Naive thymus-derived CD4-positive, alpha-beta T cell (primary cell): ENCODE data around the gene NGF. TPM values are rescaled to one million over a fixed set of nuclear protein-coding genes. Genes with fewer than 3 reads are reported as not detected.
"Not testable (repeated sequence)": the region's sequence is repeated elsewhere in the genome, so short reads cannot be mapped to it uniquely, and the experiment has no call there.

Source experiments
- ATAC-seq: fragments of 150-1000 bp; cut with Tn5 transposase; 2 replicates; pipeline ENCODE4 v1.10.0; 2021; ENCODE audit warnings: mild to moderate bottlenecking, moderate library complexity
- CTCF ChIA-PET: fragments of 350-600 bp; sonication (Branson Sonifier 250); formaldehyde crosslinking; loops from one replicate; lab custom pipeline; 2021; ENCODE audit warnings: antibody characterized with exemption; lab: Charles Lee
- POLR2A ChIA-PET: fragments of 350-600 bp; sonication (Branson Sonifier 250); formaldehyde crosslinking; loops from one replicate; lab custom pipeline; 2021; ENCODE audit warnings: antibody characterized with exemption, inconsistent platforms; lab: Charles Lee
- DNase-seq, 9 donors: peaks; one replicate each; pipeline versions ENCODE4 v3.0.0 to v3.0.0-alpha.2; 2020 to 2022; ENCODE audit warnings: mixed read lengths in 1 of 9
- H3K27ac ChIP-seq: one replicate; pipeline ENCODE4 v1.7.0; 2013; ENCODE audit warnings: mild to moderate bottlenecking, low read depth, low read length, moderate library complexity
- H3K27me3 ChIP-seq, 2 donors: one replicate each; pipeline ENCODE4 v1.7.0; 2013; ENCODE audit warnings: low read length in 2 of 2, mild to moderate bottlenecking in 2 of 2, moderate library complexity in 2 of 2; ENCODE audit not compliant: control insufficient read depth in 2 of 2, insufficient read depth in 2 of 2
- H3K36me3 ChIP-seq, 3 experiments: 1 replicate in 2 of 3; 2 replicates in 1 of 3; pipeline ENCODE4 v1.7.0; 2013; ENCODE audit warnings: low read length in 3 of 3, mild to moderate bottlenecking in 3 of 3, moderate library complexity in 1 of 3; ENCODE audit not compliant: insufficient read depth in 3 of 3, control insufficient read depth in 2 of 3
- H3K4me1 ChIP-seq, 2 donors: one replicate each; pipeline ENCODE4 v1.7.0; 2013; ENCODE audit warnings: low read length in 2 of 2, mild to moderate bottlenecking in 2 of 2, moderate library complexity in 1 of 2; ENCODE audit not compliant: control insufficient read depth in 2 of 2, insufficient read depth in 2 of 2
- H3K4me3 ChIP-seq: 2 replicates; pipeline ENCODE4 v1.7.0; 2013; ENCODE audit warnings: mild to moderate bottlenecking, low read length
- H3K9me3 ChIP-seq, 3 experiments: 1 replicate in 2 of 3; 2 replicates in 1 of 3; pipeline ENCODE4 v1.7.0; 2013; ENCODE audit warnings: low read length in 3 of 3; ENCODE audit not compliant: control insufficient read depth in 2 of 3
- H3K27ac Mint-ChIP-seq, 9 donors: one replicate each; pipeline ENCODE4 v1.8.0; 2020 to 2022; ENCODE audit warnings: mixed read lengths in 9 of 9, mild to moderate bottlenecking in 8 of 9, moderate library complexity in 5 of 9, inconsistent platforms in 2 of 9
- H3K27me3 Mint-ChIP-seq, 5 donors: one replicate each; pipeline ENCODE4 v1.8.0; 2021 to 2022; ENCODE audit warnings: mixed read lengths in 5 of 5, mild to moderate bottlenecking in 1 of 5
- H3K36me3 Mint-ChIP-seq, 5 donors: one replicate each; pipeline ENCODE4 v1.8.0; 2020 to 2022; ENCODE audit warnings: mixed read lengths in 5 of 5, mild to moderate bottlenecking in 3 of 5, inconsistent platforms in 1 of 5
- H3K4me1 Mint-ChIP-seq, 7 donors: one replicate each; pipeline ENCODE4 v1.8.0; 2020 to 2022; ENCODE audit warnings: mixed read lengths in 7 of 7, mild to moderate bottlenecking in 3 of 7, inconsistent platforms in 1 of 7
- H3K4me3 Mint-ChIP-seq, 10 donors: one replicate each; pipeline ENCODE4 v1.8.0; 2020 to 2022; ENCODE audit warnings: mild to moderate bottlenecking in 10 of 10, mixed read lengths in 10 of 10, moderate library complexity in 6 of 10, inconsistent platforms in 2 of 10
- H3K9me3 Mint-ChIP-seq, 11 donors: one replicate each; pipeline ENCODE4 v1.8.0; 2020 to 2022; ENCODE audit warnings: mixed read lengths in 11 of 11, mild to moderate bottlenecking in 4 of 11, inconsistent platforms in 1 of 11, moderate library complexity in 1 of 11
- intact Hi-C, 2 donors: fragments of 100-400 bp; cut with micrococcal nuclease; formaldehyde crosslinking; loops; one replicate each; pipeline ENCODE4 v1.15.1; 2023
- polyA plus RNA-seq, 2 donors: library from polyadenylated mRNA; unstranded; fragments of 300-500 nt; fragmentation: Illumina TruSeq; gene quantifications; one replicate each; pipeline ENCODE4 v1.2.3, GENCODE V29; 2021
- total RNA-seq, 6 experiments: library from RNA in 5 of 6; stranded (reverse) in 5 of 6; gene quantifications; 1 replicate in 5 of 6; 2 replicates in 1 of 6; pipeline ENCODE4 v1.2.3 and lab custom pipeline; 2021 to 2026

The NGF gene
- total RNA-seq (not detected), polyA plus RNA-seq (not detected), total RNA-seq (lab: John Stamatoyannopoulos, UW) (not detected)

- Mint-ChIP-seq H3K9me3 (peaks cover 0 to 1% (median 0%) of the 10 kb centered on the region in 11 donors), H3K4me1 (peaks cover 0 to 2% (median 0%) of the 10 kb centered on the region in 7 donors), H3K36me3 (no peaks in the 10 kb centered on the region), H3K27ac (no peak within 1 kb of the TSS), H3K27me3 (peaks cover 30 to 48% (median 41%) of the 10 kb centered on the region in 5 donors), H3K4me3 (no peak within 1 kb of the TSS)
- Histone ChIP-seq H3K4me1 (no peaks in the 10 kb centered on the region), H3K36me3 (no peaks in the 10 kb centered on the region), H3K27ac (no peak within 1 kb of the TSS), H3K4me3 (no peak within 1 kb of the TSS), H3K27me3 (peaks cover 0 to 4% of the 10 kb centered on the region in 2 donors), H3K9me3 (no peaks in the 10 kb centered on the region)
- ChIA-PET POLR2A (no interaction called here), CTCF (no interaction called here)
- ATAC-seq (no peak), DNase-seq (no peak)
- intact Hi-C loops: no loop called here
Measured at GRCh38 chr1:115337633-115338456, at the start of gene NGF. NGF (minus strand) TSS chr1:115338249; CDS start chr1:115286795, 51,454 bp downstream.

DNA sequence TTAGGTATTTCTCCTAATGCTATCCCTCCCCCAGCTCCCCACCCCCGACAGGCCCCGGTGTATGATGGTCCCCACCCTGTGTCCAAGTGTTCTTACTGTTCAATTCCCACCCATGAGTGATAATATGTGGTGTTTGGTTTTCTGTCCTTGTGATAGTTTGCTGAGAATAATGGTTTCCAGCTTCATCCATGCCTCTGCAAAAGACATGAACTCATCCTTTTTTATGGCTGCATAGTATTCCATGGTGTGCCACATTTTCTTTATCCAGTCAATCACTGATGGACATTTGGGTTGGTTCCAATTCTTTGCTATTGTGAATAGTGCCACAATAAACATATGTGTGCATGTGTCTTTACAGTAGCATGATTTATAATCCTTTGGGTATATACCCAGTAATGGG is 45.4 kb upstream of the NGF start:
- CTCF ChIA-PET, H3K27ac ChIP-seq, H3K36me3 Mint-ChIP-seq, H3K4me1 Mint-ChIP-seq, H3K4me3 Mint-ChIP-seq, intact Hi-C loops, H3K27ac Mint-ChIP-seq, H3K4me1 ChIP-seq, DNase-seq, ATAC-seq, H3K27me3 ChIP-seq, H3K36me3 ChIP-seq, H3K4me3 ChIP-seq, H3K9me3 ChIP-seq, POLR2A ChIA-PET: not testable (repeated sequence)
- H3K27me3 Mint-ChIP-seq: peaks cover 0 to 31% (median 14%) of the 10 kb centered on the region in 5 donors
- peaks cover 0 to 36% (median 15%) of the 10 kb centered on the region in 11 donors for H3K9me3 Mint-ChIP-seq

DNA sequence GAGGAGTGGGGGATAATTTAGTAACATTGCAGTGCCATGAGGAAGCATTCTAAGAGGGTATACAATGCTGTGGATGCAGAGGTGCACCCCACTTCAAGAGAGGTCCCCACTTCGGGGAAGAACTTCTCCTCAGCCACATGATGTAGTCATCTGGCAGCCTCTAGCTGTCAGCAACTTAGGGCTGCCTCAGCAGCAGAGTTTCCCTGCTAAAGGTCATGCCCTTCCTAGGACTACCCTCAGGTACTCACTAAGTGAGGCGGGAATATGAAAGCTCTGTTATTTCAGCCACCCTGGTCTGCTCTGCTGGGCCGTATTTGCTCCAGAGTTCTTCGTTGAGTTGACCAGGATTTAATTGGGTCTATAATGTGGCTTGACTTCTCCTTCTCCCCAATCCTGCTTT is 41.9 kb upstream of the NGF start:
- peaks cover 0 to 13% (median 8%) of the 10 kb centered on the region in 11 donors for H3K9me3 Mint-ChIP-seq
- H3K36me3 Mint-ChIP-seq: no peaks in the 10 kb centered on the region
- ChIA-PET CTCF (no interaction called here), POLR2A (no interaction called here)
- intact Hi-C loops: no loop called here
- Histone ChIP-seq H3K4me1 (no peaks in the 10 kb centered on the region), H3K27ac (no peak overlapping the region), H3K27me3 (no peaks in the 10 kb centered on the region), H3K36me3 (no peaks in the 10 kb centered on the region), H3K9me3 (no peaks in the 10 kb centered on the region), H3K4me3 (no peak overlapping the region)
- H3K27me3 Mint-ChIP-seq: peaks cover 0 to 9% (median 5%) of the 10 kb centered on the region in 5 donors
- H3K4me1 Mint-ChIP-seq: no peaks in the 10 kb centered on the region
- no peak overlapping the region for H3K4me3 Mint-ChIP-seq
- DNase-seq (no peak), ATAC-seq (no peak)
- no peak overlapping the region for H3K27ac Mint-ChIP-seq

DNA sequence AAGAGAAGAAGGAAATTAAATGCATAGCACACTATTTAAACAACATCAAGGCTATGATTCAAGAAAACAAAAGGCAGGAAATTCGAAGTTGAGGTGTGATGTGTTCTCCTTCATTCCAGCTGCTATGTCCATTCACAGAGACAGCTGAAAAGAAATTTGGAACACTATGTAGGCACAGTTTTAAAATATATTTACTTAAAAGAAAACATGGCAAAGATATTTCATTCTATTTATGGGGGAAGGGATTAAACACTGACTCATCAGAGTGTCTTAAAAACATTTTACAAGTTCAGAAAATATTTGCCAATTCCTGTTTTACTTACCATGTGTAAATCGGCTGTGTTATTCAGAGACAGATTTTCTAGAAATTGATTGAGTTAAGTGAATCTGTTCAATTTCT is 39.4 kb upstream of the NGF start:
- H3K4me3 ChIP-seq: no peak overlapping the region
- POLR2A ChIA-PET: no interaction called here
- no peak overlapping the region for H3K27ac Mint-ChIP-seq
- DNase-seq: no peak
- H3K4me1 Mint-ChIP-seq: no peaks in the 10 kb centered on the region
- no peaks in the 10 kb centered on the region for H3K27me3 ChIP-seq
- CTCF ChIA-PET: no interaction called here
- H3K9me3 ChIP-seq: no peaks in the 10 kb centered on the region
- no peaks in the 10 kb centered on the region for H3K36me3 ChIP-seq
- H3K27me3 Mint-ChIP-seq: peaks cover 0 to 5% (median 0%) of the 10 kb centered on the region in 5 donors
- intact Hi-C loops: no loop called here
- no peak overlapping the region for H3K27ac ChIP-seq
- H3K4me3 Mint-ChIP-seq: no peak overlapping the region
- H3K4me1 ChIP-seq: no peaks in the 10 kb centered on the region
- ATAC-seq: no peak
- H3K9me3 Mint-ChIP-seq: peaks cover 0 to 1% (median 0%) of the 10 kb centered on the region in 11 donors
- no peaks in the 10 kb centered on the region for H3K36me3 Mint-ChIP-seq

GRCh38 chr1:115374598-115374997 is 36.5 kb upstream of the NGF start:
- H3K4me3 ChIP-seq: no peak overlapping the region
- H3K9me3 Mint-ChIP-seq: no peaks in the 10 kb centered on the region
- H3K36me3 Mint-ChIP-seq: no peaks in the 10 kb centered on the region
- ATAC-seq: no peak
- H3K4me1 ChIP-seq: no peaks in the 10 kb centered on the region
- H3K9me3 ChIP-seq: no peaks in the 10 kb centered on the region
- POLR2A ChIA-PET: no interaction called here
- H3K27ac ChIP-seq: no peak overlapping the region
- H3K27ac Mint-ChIP-seq: no peak overlapping the region
- H3K27me3 ChIP-seq: no peaks in the 10 kb centered on the region
- CTCF ChIA-PET: no interaction called here
- H3K4me1 Mint-ChIP-seq: no peaks in the 10 kb centered on the region
- H3K27me3 Mint-ChIP-seq: peaks cover 0 to 4% (median 0%) of the 10 kb centered on the region in 5 donors
- intact Hi-C loops: no loop called here
- no peak overlapping the region for H3K4me3 Mint-ChIP-seq
- no peaks in the 10 kb centered on the region for H3K36me3 ChIP-seq
- DNase-seq: no peak

DNA sequence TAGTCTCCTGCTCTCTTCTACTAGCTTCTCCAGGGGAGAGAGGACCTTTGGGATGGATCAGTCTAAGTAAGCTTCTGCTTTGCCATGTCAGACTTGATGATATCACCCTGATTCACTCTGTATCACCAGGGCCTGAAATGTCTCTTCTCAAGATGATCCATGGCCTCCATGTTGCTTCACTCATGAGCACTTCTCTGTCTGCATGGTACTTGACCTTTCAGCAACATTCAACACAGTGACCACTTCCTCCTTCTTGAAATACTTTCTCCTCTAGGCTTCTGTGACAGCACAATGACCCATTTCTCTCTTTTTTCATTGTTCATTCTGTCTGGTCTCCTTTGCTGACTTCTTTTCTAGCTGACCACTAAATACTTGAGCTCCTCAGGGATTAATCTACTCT is 35.3 kb upstream of the NGF start:
- peaks cover 0 to 1% (median 0%) of the 10 kb centered on the region in 5 donors for H3K27me3 Mint-ChIP-seq
- DNase-seq (no peak), ATAC-seq (peak; percentile 61)
- POLR2A ChIA-PET: no interaction called here
- Histone ChIP-seq H3K4me3 (no peak overlapping the region), H3K27ac (no peak overlapping the region), H3K4me1 (no peaks in the 10 kb centered on the region), H3K36me3 (no peaks in the 10 kb centered on the region), H3K27me3 (no peaks in the 10 kb centered on the region), H3K9me3 (no peaks in the 10 kb centered on the region)
- no peaks in the 10 kb centered on the region for H3K4me1 Mint-ChIP-seq
- no peaks in the 10 kb centered on the region for H3K36me3 Mint-ChIP-seq
- CTCF ChIA-PET: no interaction called here
- intact Hi-C loops: no loop called here
- no peak overlapping the region for H3K27ac Mint-ChIP-seq
- H3K9me3 Mint-ChIP-seq: no peaks in the 10 kb centered on the region
- H3K4me3 Mint-ChIP-seq: no peak overlapping the region

DNA sequence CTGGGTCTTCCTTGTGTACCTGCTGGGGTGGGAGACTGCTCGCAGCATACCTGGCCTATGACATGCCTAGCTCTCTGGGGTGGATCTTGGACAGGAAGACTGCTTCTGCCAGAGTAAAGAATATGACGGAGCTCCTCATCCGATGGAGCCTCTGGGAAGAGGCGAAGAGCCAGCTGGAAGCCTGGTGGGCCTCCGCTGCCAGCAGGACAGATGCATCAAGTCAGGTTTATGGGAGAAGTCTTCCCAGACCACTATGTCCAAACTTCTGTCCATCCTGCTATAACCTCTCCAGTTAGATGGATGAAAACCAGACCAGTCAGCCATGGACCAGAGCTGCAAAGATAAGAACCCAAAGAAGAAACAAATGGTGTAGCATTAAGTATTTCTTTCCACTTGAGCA is 27.7 kb upstream of the NGF start:
- Mint-ChIP-seq H3K4me3 (no peak overlapping the region), H3K4me1 (no peaks in the 10 kb centered on the region), H3K36me3 (peaks cover 0 to 5% (median 0%) of the 10 kb centered on the region in 5 donors), H3K27me3 (peaks cover 0 to 5% (median 0%) of the 10 kb centered on the region in 5 donors), H3K27ac (no peak overlapping the region), H3K9me3 (peaks cover 0 to 13% (median 7%) of the 10 kb centered on the region in 11 donors)
- ATAC-seq (no peak), DNase-seq (no peak)
- Histone ChIP-seq H3K4me3 (no peak overlapping the region), H3K27me3 (no peaks in the 10 kb centered on the region), H3K4me1 (no peaks in the 10 kb centered on the region), H3K27ac (no peak overlapping the region), H3K36me3 (no peaks in the 10 kb centered on the region), H3K9me3 (no peaks in the 10 kb centered on the region)
- ChIA-PET CTCF (no interaction called here), POLR2A (no interaction called here)
- intact Hi-C loops: no loop called here
